ENCODE measurements around the gene PIP4K2A.

The PIP4K2A gene

GRCh38 chr10:22659866-22660265 is 54.5 kb downstream of the PIP4K2A start:
- no peak for DNase-seq

GRCh38 chr10:22658745-22659410 is 55.5 kb downstream of the PIP4K2A start:
- no peak for DNase-seq

GRCh38 chr10:22657566-22658225 is 56.7 kb downstream of the PIP4K2A start:
- DNase-seq, result no peak

- DNase-seq, result no peak
Measured at GRCh38 chr10:22657024-22657423, 57.4 kb downstream of the PIP4K2A start.

- no peak for DNase-seq
Measured at GRCh38 chr10:22656036-22656435, 58.3 kb downstream of the PIP4K2A start.

GRCh38 chr10:22655312-22655981 is 58.9 kb downstream of the PIP4K2A start:
- no peak for DNase-seq

GRCh38 chr10:22652988-22653481 is 61.3 kb downstream of the PIP4K2A start:
- DNase-seq, result no peak

GRCh38 chr10:22651276-22651980 is 63.0 kb downstream of the PIP4K2A start:
- DNase-seq, result no peak

GRCh38 chr10:22649994-22650393 is 64.4 kb downstream of the PIP4K2A start:
- DNase-seq, result no peak

GRCh38 chr10:22649390-22649841 is 65.0 kb downstream of the PIP4K2A start:
- DNase-seq, result no peak

GRCh38 chr10:22648547-22648961 is 65.8 kb downstream of the PIP4K2A start:
- DNase-seq, result no peak

- no peak for DNase-seq
Measured at GRCh38 chr10:22647244-22647643, 67.1 kb downstream of the PIP4K2A start.

- DNase-seq, result no peak
Measured at GRCh38 chr10:22646388-22646853, 68.0 kb downstream of the PIP4K2A start.

GRCh38 chr10:22644222-22644621 is 70.2 kb downstream of the PIP4K2A start:
- no peak for DNase-seq

- DNase-seq, result no peak
Measured at GRCh38 chr10:22643775-22644174, 70.6 kb downstream of the PIP4K2A start.

GRCh38 chr10:22643116-22643515 is 71.3 kb downstream of the PIP4K2A start:
- DNase-seq, result no peak

- DNase-seq, result no peak
Measured at GRCh38 chr10:22641743-22642142, 72.6 kb downstream of the PIP4K2A start.

- DNase-seq, result no peak
Measured at GRCh38 chr10:22640359-22640758, 74.0 kb downstream of the PIP4K2A start.

GRCh38 chr10:22638863-22639262 is 75.5 kb downstream of the PIP4K2A start:
- DNase-seq, result no peak

GRCh38 chr10:22637491-22637890 is 76.9 kb downstream of the PIP4K2A start:
- DNase-seq, result no peak

- no peak for DNase-seq
Measured at GRCh38 chr10:22635650-22636049, 78.7 kb downstream of the PIP4K2A start.

- no peak for DNase-seq
Measured at GRCh38 chr10:22634606-22635459, 79.5 kb downstream of the PIP4K2A start.
